ENCODE data around the gene PKN2. TPM values are rescaled to one million over a fixed set of nuclear protein-coding genes. Genes with fewer than 3 reads are reported as not detected.

PKN2 gene
- total and polyA plus RNA-seq, 9 of the 15 experiments (the other 6 are each of a cell fraction or from before 2014, with no cell fraction given): 4.5 to 25.3 (median 19.2) TPM

DNA sequence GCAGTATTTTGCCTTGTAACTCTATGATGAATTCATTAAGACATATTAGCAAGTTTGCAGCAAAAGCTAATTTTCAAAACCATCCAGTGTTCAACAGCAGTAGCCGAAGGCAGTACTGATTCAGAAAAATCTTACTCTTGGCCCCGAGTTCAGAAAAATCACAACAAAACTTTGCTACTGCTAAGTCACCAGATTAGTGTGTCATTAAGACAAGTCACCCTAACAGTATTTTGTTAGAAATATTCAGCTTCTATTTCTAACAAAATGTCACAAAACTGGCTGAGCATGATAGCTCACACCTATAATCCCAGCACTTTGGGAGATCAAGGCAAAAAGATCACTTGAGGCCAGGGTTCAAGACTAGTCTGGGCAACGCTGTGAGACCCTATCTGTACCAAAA, 199.1 kb downstream of the PKN2 start:
- H4K20me1 ChIP-seq (replicated peaks; ENCODE audit: control insufficient read depth, insufficient read depth, low read length): peaks cover 3% of the 10 kb centered on the region; the same call in 1 of the 2 replicates
- ChIA-PET CTCF (ENCODE audit: low intra/inter-chr PET ratio) (no interaction called here), POLR2A (interaction anchor here (1.0 kb wide), 1 partner anchor 8 kb away, joined by 4 read pairs; the partner anchor contains the start of gene GTF2B)
- H2AFZ ChIP-seq (ENCODE audit: low read depth, low read length): no peak overlapping the region
- intact Hi-C loops (cut with micrococcal nuclease): no loop called here
- in situ Hi-C loops (cut with MboI): no loop called here
- H3K36me3 ChIP-seq (ENCODE audit: control insufficient read depth, insufficient read depth, low read length): peaks cover 80% of the 10 kb centered on the region
- no peaks in the 10 kb centered on the region for H3K9me3 ChIP-seq (replicated peaks; ENCODE audit: control insufficient read depth, insufficient read depth, low read depth, low read length)
- BruUV-seq (replicated peaks): no TSS peak
- TF ChIP-seq KHSRP (IDR thresholded peaks at IDR 0.05): no peak
- TF ChIP-seq, protein P1, sequence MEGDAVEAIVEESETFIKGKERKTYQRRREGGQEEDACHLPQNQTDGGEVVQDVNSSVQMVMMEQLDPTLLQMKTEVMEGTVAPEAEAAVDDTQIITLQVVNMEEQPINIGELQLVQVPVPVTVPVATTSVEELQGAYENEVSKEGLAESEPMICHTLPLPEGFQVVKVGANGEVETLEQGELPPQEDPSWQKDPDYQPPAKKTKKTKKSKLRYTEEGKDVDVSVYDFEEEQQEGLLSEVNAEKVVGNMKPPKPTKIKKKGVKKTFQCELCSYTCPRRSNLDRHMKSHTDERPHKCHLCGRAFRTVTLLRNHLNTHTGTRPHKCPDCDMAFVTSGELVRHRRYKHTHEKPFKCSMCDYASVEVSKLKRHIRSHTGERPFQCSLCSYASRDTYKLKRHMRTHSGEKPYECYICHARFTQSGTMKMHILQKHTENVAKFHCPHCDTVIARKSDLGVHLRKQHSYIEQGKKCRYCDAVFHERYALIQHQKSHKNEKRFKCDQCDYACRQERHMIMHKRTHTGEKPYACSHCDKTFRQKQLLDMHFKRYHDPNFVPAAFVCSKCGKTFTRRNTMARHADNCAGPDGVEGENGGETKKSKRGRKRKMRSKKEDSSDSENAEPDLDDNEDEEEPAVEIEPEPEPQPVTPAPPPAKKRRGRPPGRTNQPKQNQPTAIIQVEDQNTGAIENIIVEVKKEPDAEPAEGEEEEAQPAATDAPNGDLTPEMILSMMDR (IDR thresholded peaks at IDR 0.05 in 2 of 3, conservative IDR thresholded peaks at IDR 0.05 in 1 of 3; ENCODE audit: insufficient read depth in 2 of 3, low read depth in 1 of 3, low read length in 3 of 3): no peak
- no peak for TF ChIP-seq MAFG (tag; conservative IDR thresholded peaks at IDR 0.05)
- 0 out of 2 replicates have a peak, but pooled peaks have one; percentile 24 for TF ChIP-seq ZNF121 (CRISPR knock-in tag; conservative IDR thresholded peaks at IDR 0.05)
- TF ChIP-seq TEAD4 (IDR thresholded peaks at IDR 0.05; ENCODE audit: low read length): no peak
- no peak for TF ChIP-seq TEAD4 (CRISPR knock-in tag; IDR thresholded peaks at IDR 0.05; ENCODE audit: borderline replicate concordance)
- TF ChIP-seq ESRRA (IDR thresholded peaks at IDR 0.05; ENCODE audit: borderline replicate concordance, low read depth): no peak
- no peak for TF ChIP-seq RFX5 (IDR thresholded peaks at IDR 0.05; ENCODE audit: low read depth, low read length)
- TF ChIP-seq GATAD2A (IDR thresholded peaks at IDR 0.05): no peak
- DNase-seq (ENCODE audit: extremely low read depth in 1 of 4, low spot score in 3 of 4) (no peak), ATAC-seq (no peak), FAIRE-seq (no peak)
- no peaks in the 10 kb centered on the region for H3K27me3 ChIP-seq (ENCODE audit: control insufficient read depth in 2 of 2, insufficient read depth in 2 of 2, low read length in 2 of 2)
- H3K9ac ChIP-seq (ENCODE audit: insufficient read depth in 1 of 2, low read depth in 2 of 2, low read length in 2 of 2): no peak overlapping the region
- no peak overlapping the region for H3K4me2 ChIP-seq (ENCODE audit: insufficient read depth, low read length)
- H3K79me2 ChIP-seq (ENCODE audit: control insufficient read depth, insufficient read depth, low read length): peaks cover 7% of the 10 kb centered on the region
- no peak overlapping the region for H3K4me3 ChIP-seq
- H3K4me1 ChIP-seq (replicated peaks in 1 of 2; ENCODE audit: control insufficient read depth in 2 of 2, insufficient read depth in 2 of 2, low read length in 2 of 2): no peaks in the 10 kb centered on the region
- H3K27ac ChIP-seq (ENCODE audit: extremely low read depth, low read depth, low read length): no peak overlapping the region
- H3K9me1 ChIP-seq (ENCODE audit: control insufficient read depth, insufficient read depth, low read length): no peaks in the 10 kb centered on the region
- WGBS (ENCODE audit: insufficient coverage, low coverage, missing lambda C conversion rate): 64% methylated on average over 3 of the region's 3 CpGs

Small RNA genes within 50 kb of the gene (small RNA-seq; reads per million reads assigned to genes)
- not detected for gene RNU6-125P

Other genes starting within 250 kb of the PKN2 start
- gene GTF2B, start 207.3 kb downstream of the PKN2 start, total RNA-seq (2014; rRNA removed): 41.9 and 43.8 TPM in 2 replicates
- 68.6 and 80.2 TPM in 2 replicates for gene GTF2B, start 207.3 kb downstream of the PKN2 start, total RNA-seq (2014; rRNA removed; fragmentation: Illumina TruSeq; extraction: Trizol)
- 62.8 and 66.0 TPM in 2 replicates for gene GTF2B, start 207.3 kb downstream of the PKN2 start, total RNA-seq (2015; rRNA removed; fragmentation: Illumina TruSeq; extraction: Trizol)
- 34.5 and 35.3 TPM in 2 replicates for gene GTF2B, start 207.3 kb downstream of the PKN2 start, total RNA-seq (2021)
- 49.7 and 67.3 TPM in 2 replicates for gene GTF2B, start 207.3 kb downstream of the PKN2 start, polyA plus RNA-seq (2011; rRNA removed)
- gene GTF2B, start 207.3 kb downstream of the PKN2 start, polyA plus RNA-seq (2014; fragmentation: Illumina TruSeq; extraction: Trizol): 63.5 and 64.5 TPM in 2 replicates
- gene GTF2B, start 207.3 kb downstream of the PKN2 start, polyA plus RNA-seq (2014; fragmentation: Nextera tagmentation; extraction: Ambion mirVana): 100 to 1,000 TPM in 1 of 2 experiments, 10 to 100 TPM in 1; 94.1 to 113 TPM
- gene GTF2B, start 207.3 kb downstream of the PKN2 start, polyA plus RNA-seq (2014; rRNA removed): 59.0 and 60.7 TPM in 2 replicates

Data from K562 (cell line).